Measurements from ENCODE around the gene FAM171A1.
"Not testable (repeated sequence)": the region's sequence is repeated elsewhere in the genome, so short reads cannot be mapped to it uniquely, and the experiment has no call there.

FAM171A1 gene

GRCh38 chr10:15316871-15317464 lies 54.1 kb downstream of the FAM171A1 start:
- no peak for DNase-seq (ENCODE audit: low read depth)

DNA sequence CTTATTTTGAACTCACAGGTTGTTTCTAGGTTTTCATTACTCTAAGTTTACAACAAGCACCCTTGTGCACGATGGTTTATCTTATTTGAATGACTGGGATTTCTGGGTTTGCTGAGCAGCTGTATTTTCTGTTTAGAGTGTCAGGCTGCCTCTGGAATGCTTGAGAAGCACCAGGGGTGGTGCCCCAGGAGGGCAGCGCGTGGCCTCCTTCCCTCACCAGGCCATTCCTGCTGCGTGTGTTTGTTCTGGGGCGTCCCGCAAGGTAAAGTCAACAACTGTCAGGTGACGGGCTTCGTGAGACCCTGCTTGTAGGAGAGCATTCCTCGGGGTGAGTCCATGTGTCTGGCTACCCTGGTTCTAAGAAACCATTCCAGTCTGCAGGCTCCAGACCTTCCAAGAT lies 54.9 kb downstream of the FAM171A1 start:
- no peak for DNase-seq (ENCODE audit: low read depth)

DNA sequence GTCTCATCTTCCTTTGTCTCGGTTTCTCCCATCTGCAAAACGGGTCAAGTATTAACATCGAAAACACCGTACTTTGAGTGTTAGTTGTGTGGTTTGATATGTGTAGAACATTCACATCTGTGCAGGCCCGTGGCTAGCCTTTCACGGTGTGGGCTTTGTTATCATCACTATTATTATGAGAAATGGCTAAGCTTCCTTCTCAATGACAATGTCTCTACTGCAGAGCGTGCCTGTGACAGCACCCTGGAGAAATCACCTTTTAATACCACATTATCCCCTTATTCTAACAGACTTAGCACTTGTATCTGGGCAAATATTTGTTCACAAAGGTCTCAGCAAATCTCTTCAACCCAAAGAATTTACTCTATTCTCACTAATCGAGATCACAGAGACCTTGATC lies 55.8 kb downstream of the FAM171A1 start:
- DNase-seq (ENCODE audit: low read depth) = no peak

- no peak for DNase-seq (ENCODE audit: low read depth)
These were observed 56.5 kb downstream of the FAM171A1 start for GRCh38 chr10:15314482-15315045.

- DNase-seq (ENCODE audit: low read depth) = no peak
These were observed 57.2 kb downstream of the FAM171A1 start for GRCh38 chr10:15313843-15314242.

DNA sequence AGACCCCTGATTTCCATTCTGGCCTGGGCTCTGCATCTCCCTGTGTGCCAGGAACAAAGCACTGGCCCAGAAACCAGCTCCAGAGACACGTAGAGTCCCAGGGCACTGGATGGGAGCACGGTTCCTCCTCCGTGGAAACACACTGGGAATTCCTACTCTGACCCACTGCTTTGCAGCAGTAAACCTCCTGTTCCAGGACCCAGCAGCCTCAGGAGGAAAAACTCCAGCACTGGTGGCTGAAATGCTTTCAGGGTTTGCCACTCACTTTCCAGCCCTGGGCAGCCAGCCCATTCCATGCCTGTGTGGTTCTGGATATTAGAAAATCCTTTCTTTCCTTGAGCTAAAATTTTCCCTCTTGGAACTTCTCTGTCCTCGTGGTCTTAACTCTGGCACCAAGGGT lies 58.0 kb downstream of the FAM171A1 start:
- no peak for DNase-seq (ENCODE audit: low read depth)

- DNase-seq (ENCODE audit: low read depth) = no peak
These were observed 59.4 kb downstream of the FAM171A1 start for GRCh38 chr10:15311569-15312280.

DNA sequence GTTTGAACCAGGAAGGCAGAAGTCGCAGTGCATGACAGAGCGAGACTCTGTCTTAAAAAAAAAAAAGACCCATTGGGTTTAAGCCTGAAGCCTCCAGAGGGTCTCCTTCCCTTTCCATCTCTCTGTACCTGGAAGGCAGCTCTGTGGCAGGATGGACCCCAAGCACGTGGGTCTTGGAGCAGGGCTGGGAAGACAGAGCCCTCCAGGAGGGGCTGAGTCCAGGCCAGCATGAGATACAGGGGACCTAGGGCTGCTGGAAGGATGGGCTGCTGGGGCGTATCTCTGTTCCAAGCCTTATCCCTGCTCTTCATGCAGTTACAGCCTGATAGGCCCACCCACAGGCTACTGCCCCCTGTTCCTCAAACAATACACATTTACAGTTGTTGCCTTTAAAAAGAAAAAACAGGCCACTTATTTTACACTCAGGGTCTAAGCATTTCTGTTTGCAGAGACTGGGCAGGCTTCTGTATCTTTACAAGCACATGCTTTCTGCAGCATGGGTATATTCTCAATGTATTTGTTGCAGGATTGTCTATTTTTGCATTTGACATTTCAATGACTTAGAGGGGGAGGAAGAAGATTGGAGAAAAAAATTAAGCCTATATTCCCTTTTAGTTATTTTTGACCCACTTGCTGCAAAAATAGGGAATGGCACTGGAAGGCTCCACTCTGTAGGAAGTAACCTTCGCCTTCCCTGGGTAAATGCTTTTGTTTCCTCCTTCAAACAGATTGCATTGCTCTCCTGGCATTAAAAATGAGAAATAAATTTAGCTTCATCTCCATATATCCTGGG lies 60.1 kb downstream of the FAM171A1 start:
- no peak for DNase-seq (ENCODE audit: low read depth)

GRCh38 chr10:15309221-15309620 lies 61.9 kb downstream of the FAM171A1 start:
- no peak for DNase-seq (ENCODE audit: low read depth)

- no peak for DNase-seq (ENCODE audit: low read depth)
These were observed 64.3 kb downstream of the FAM171A1 start for GRCh38 chr10:15306735-15307280.

- no peak for DNase-seq (ENCODE audit: low read depth)
These were observed 65.5 kb downstream of the FAM171A1 start for GRCh38 chr10:15305634-15306033.

GRCh38 chr10:15305161-15305560 lies 65.9 kb downstream of the FAM171A1 start:
- no peak for DNase-seq (ENCODE audit: low read depth)

GRCh38 chr10:15302188-15302956 lies 68.7 kb downstream of the FAM171A1 start:
- DNase-seq (ENCODE audit: low read depth) = not testable (repeated sequence)

DNA sequence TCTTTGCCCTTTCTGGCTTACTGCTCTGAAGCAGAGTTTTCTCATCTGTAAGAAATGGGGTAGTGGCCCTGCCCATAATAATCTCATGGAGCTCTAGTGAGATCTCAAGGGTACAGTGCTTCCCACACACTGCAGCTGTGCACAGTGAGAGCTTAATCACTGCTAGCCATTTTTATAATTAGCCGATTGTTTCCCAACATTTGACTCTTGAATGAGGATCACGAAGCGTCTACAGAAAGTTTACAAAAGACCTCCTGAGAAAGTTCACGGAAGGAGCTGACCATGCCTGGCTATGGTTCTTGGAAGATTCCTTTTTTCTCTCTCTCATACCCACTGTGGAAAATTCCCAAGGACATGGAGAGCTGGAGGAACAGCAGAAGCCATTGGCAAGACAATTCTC lies 70.4 kb downstream of the FAM171A1 start:
- DNase-seq (ENCODE audit: low read depth) = no peak

- no peak for DNase-seq (ENCODE audit: low read depth)
These were observed 70.9 kb downstream of the FAM171A1 start for GRCh38 chr10:15300145-15300544.

- no peak for DNase-seq (ENCODE audit: low read depth)
These were observed 74.4 kb downstream of the FAM171A1 start for GRCh38 chr10:15296701-15297100.

GRCh38 chr10:15295537-15296325 lies 75.4 kb downstream of the FAM171A1 start:
- DNase-seq (ENCODE audit: low read depth) = no peak

DNA sequence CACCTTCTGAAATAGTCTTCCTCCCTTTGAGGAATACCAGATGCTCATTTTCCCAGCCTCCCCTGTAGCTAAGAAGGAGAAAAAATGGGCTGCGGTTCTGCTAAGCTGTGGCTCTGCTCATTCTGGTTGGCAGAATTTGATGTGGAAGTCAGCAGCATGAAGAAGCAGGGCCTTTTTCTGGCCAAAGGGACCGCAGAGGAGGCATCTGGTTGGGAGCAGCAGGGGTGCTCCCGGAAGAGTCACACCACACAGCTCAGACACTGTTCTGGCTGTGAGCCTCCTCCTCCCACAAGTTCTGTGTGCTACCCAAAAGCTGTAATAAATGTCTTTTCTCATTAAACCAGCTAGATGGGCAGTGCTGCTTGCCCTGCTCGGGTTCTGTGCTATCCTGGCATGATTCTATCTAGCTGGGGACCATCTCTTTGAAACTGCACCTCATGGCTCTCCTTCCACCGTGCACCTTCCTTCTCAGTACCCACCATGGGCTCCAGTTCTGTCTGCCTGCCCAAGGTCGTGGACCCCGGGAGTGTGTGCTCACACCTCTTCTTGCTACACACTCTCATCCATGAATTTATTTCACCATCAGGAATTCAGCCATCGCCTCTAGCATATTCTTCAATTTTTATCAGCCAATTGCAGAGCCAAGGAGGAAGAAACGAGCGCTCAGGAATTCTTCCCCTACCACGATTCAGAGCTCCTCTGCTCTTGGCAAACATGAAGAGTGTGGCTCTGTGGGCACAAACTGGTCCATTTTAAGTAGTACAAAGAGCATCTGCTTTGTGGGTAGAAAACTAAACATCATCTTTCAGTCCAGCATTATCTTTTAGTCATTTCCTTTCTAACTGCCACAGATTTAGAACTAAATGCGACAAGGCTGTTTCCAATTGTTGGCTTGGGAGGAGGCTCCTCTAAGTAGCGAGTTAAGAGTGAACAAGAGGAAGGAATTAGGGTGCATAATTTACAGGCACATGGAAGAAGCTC lies 76.9 kb downstream of the FAM171A1 start:
- no peak for DNase-seq (ENCODE audit: low read depth)

DNA sequence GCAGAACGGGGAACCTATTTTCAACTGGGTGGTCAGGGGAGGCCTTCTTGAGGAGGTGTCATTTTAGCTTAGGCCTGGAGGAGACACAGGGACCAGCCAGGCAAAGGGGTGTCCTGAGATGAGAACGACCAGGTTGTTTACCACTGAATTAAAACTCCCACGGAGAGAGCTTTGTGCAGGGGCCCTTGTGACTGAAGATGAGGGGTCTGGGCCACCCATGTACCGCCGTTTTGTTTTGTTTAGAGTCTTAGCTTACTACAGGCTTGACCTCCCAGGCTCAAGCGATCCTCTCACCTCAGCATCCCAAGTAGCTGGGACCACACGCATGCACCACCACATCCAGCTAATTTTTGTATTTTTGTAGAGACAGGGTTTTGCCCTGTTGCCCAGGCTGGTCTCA lies 80.4 kb downstream of the FAM171A1 start:
- DNase-seq (ENCODE audit: low read depth) = no peak

- DNase-seq (ENCODE audit: low read depth) = no peak
These were observed 80.9 kb downstream of the FAM171A1 start for GRCh38 chr10:15290150-15290549.
